B cell (primary cell): Measurements from ENCODE around the gene ASPRV1.

ENCODE experiments used
- CTCF ChIP-seq: fragments of 200-600 bp; IDR thresholded peaks from one replicate; pipeline ENCODE4 v1.8.0; 2022; ENCODE audit warnings: antibody characterized with exemption, mild to moderate bottlenecking
- EZH2 ChIP-seq: IDR thresholded peaks from 2 replicates; pipeline ENCODE4 v1.6.1; 2012; ENCODE audit warnings: borderline replicate concordance, low read depth, mild to moderate bottlenecking, moderate library complexity, low read length; ENCODE audit not compliant: insufficient read depth, poor library complexity, severe bottlenecking

- TF ChIP-seq CTCF: no peak
- no peak for TF ChIP-seq EZH2
Observed at GRCh38 chr2:69959425-69959824, 2.0 kb downstream of the ASPRV1 start.
